Activated CD8-positive, alpha-beta memory T cell treated with anti-CD3 and anti-CD28 coated beads, Interleukin-2, amount 50 U/mL, for 1 hour (primary cell): ENCODE measurements around the gene UNC93B1.

Source experiments
- DNase-seq: peaks from one replicate; pipeline ENCODE4 v3.0.0-alpha.2; 2020; ENCODE audit errors: extremely low read depth

The UNC93B1 gene

GRCh38 chr11:68040101-68040956 lies 36.4 kb upstream of the UNC93B1 start:
- DNase-seq = no peak

GRCh38 chr11:68039526-68040086 lies 35.7 kb upstream of the UNC93B1 start:
- no peak for DNase-seq

GRCh38 chr11:68038718-68039525 lies 35.0 kb upstream of the UNC93B1 start, which contains the start of gene TCIRG1:
Gene TCIRG1 (plus strand): TSS chr11:68039025. CDS start chr11:68041272, 2,247 bp downstream.
- no peak for DNase-seq

GRCh38 chr11:68038226-68038717 lies 34.4 kb upstream of the UNC93B1 start:
- no peak for DNase-seq

- DNase-seq = no peak
Observed at GRCh38 chr11:68037411-68038225, 33.7 kb upstream of the UNC93B1 start.

GRCh38 chr11:68036717-68037239 lies 32.9 kb upstream of the UNC93B1 start:
- no peak for DNase-seq

GRCh38 chr11:68036141-68036716 lies 32.3 kb upstream of the UNC93B1 start:
- DNase-seq = no peak

- DNase-seq = no peak
Observed at GRCh38 chr11:68035266-68035876, 31.5 kb upstream of the UNC93B1 start.

GRCh38 chr11:68033708-68034045 lies 29.8 kb upstream of the UNC93B1 start:
- no peak for DNase-seq

GRCh38 chr11:68032997-68033707 lies 29.3 kb upstream of the UNC93B1 start:
- no peak for DNase-seq

- no peak for DNase-seq
Observed at GRCh38 chr11:68032003-68032402, 28.1 kb upstream of the UNC93B1 start.

GRCh38 chr11:68031144-68031464 lies 27.2 kb upstream of the UNC93B1 start:
- no peak for DNase-seq

GRCh38 chr11:68030318-68031143 lies 26.6 kb upstream of the UNC93B1 start, which contains the start of gene NDUFS8:
Gene NDUFS8 (plus strand): TSS chr11:68030681. CDS start chr11:68032152, 1,471 bp downstream.
- DNase-seq = peak; percentile 91

- DNase-seq = no peak
Observed at GRCh38 chr11:68028802-68029545, 25.1 kb upstream of the UNC93B1 start.

- DNase-seq = no peak
Observed at GRCh38 chr11:68027667-68028066, 23.8 kb upstream of the UNC93B1 start.

- DNase-seq = no peak
Observed at GRCh38 chr11:68026391-68027105, 22.7 kb upstream of the UNC93B1 start.

- no peak for DNase-seq
Observed at GRCh38 chr11:68025047-68025446, 21.1 kb upstream of the UNC93B1 start.

GRCh38 chr11:68024508-68024907 lies 20.6 kb upstream of the UNC93B1 start:
- no peak for DNase-seq
